Esophagus muscularis mucosa (tissue), 3 donors: ENCODE results near the gene CLEC4G.

Source experiments
- CTCF ChIP-seq, 3 experiments: fragments of 200-600 bp in 2 of 3; fragments of 450-650 bp in 1 of 3; sonication (generic) in 2 of 3; IDR thresholded peaks; one replicate each; pipeline ENCODE4 v1.5.1; 2017 to 2019; ENCODE audit warnings: antibody characterized with exemption in 3 of 3, mild to moderate bottlenecking in 2 of 3, moderate library complexity in 1 of 3
- POLR2A ChIP-seq: fragments of 450-650 bp; IDR thresholded peaks from one replicate; pipeline ENCODE4 v1.6.1; 2017; ENCODE audit warnings: antibody characterized with exemption, moderate library complexity, mild to moderate bottlenecking, low read depth
- POLR2AphosphoS5 ChIP-seq, 2 donors: sonication (generic); formaldehyde crosslinking; IDR thresholded peaks; one replicate each; pipeline ENCODE4 v1.6.1; 2017; ENCODE audit warnings: antibody characterized with exemption in 2 of 2

GRCh38 chr19:7730286-7731217 is 1.4 kb downstream of the CLEC4G start:
- TF ChIP-seq CTCF (IDR thresholded peaks at IDR 0.05) (no peak), POLR2AphosphoS5 (IDR thresholded peaks at IDR 0.05) (no peak), POLR2A (no peak)
